ENCODE results near the gene CYTH2. TPM values are rescaled to one million over a fixed set of nuclear protein-coding genes. Genes with fewer than 3 reads are reported as not detected.

CYTH2 gene
- total and polyA plus RNA-seq, 2 of the 8 experiments (the other 6 are each of a cell fraction or from before 2014, with no cell fraction given): 43.7 to 71.4 TPM

- TF ChIP-seq CHD7 (IDR thresholded peaks at IDR 0.05; ENCODE audit: insufficient replicate concordance, low read length) (no peak), TBP (IDR thresholded peaks at IDR 0.05; ENCODE audit: low read depth, low read length) (no peak; the same call in 1 of the 2 replicates), JUN (IDR thresholded peaks at IDR 0.05; ENCODE audit: low read depth, low read length) (no peak), BACH1 (IDR thresholded peaks at IDR 0.05; ENCODE audit: low read length) (no peak), PHF8 (conservative IDR thresholded peaks at IDR 0.05; ENCODE audit: low read depth, low read length) (no peak), ATF3 (IDR thresholded peaks at IDR 0.05; ENCODE audit: insufficient read depth, low read depth, low read length) (no peak), SP4 (IDR thresholded peaks at IDR 0.05; ENCODE audit: low read length) (no peak), RBBP5 (IDR thresholded peaks at IDR 0.05; ENCODE audit: borderline replicate concordance, low read depth, low read length) (no peak)
Observed at GRCh38 chr19:48514123-48514458, 44.9 kb downstream of the CYTH2 start (continued).
